T-helper 17 cell (primary cell): Measurements from ENCODE around the gene RMI1. TPM values are rescaled to one million over a fixed set of nuclear protein-coding genes. Genes with fewer than 3 reads are reported as not detected.
"Not testable (repeated sequence)": the region's sequence is repeated elsewhere in the genome, so short reads cannot be mapped to it uniquely, and the experiment has no call there.

ENCODE experiments used
- ATAC-seq: fragments of 150-1000 bp; cut with Tn5 transposase; 2 replicates; pipeline ENCODE4 v1.10.0; 2021; ENCODE audit warnings: mild to moderate bottlenecking, moderate library complexity
- DNase-seq, 3 donors: peaks; one replicate each; pipeline versions ENCODE4 v3.0.0 to v3.0.0-alpha.2; 2020 to 2021
- H3K9me3 ChIP-seq: one replicate; pipeline ENCODE4 v1.7.0; 2013; ENCODE audit warnings: low read length, mild to moderate bottlenecking; ENCODE audit not compliant: control insufficient read depth, poor library complexity, severe bottlenecking
- H3K27ac Mint-ChIP-seq: one replicate; pipeline ENCODE4 v1.8.0; 2022; ENCODE audit warnings: mild to moderate bottlenecking, moderate library complexity, mixed read lengths
- H3K27me3 Mint-ChIP-seq: one replicate; pipeline ENCODE4 v1.8.0; 2022; ENCODE audit warnings: mixed read lengths
- H3K36me3 Mint-ChIP-seq: one replicate; pipeline ENCODE4 v1.8.0; 2022; ENCODE audit warnings: low read depth, mixed read lengths
- H3K4me1 Mint-ChIP-seq: one replicate; pipeline ENCODE4 v1.8.0; 2022; ENCODE audit warnings: mild to moderate bottlenecking, mixed read lengths
- H3K4me3 Mint-ChIP-seq: one replicate; pipeline ENCODE4 v1.8.0; 2022; ENCODE audit warnings: mild to moderate bottlenecking, moderate library complexity, mixed read lengths
- total RNA-seq, 4 donors: library from RNA in 2 of 4; stranded (reverse) in 2 of 4; gene quantifications; one replicate each; pipeline ENCODE4 v1.2.3 and lab custom pipeline; 2022 to 2026

The RMI1 gene
- total RNA-seq, 2 donors from 2014 or later: 0.89 to 2.7 TPM

DNA sequence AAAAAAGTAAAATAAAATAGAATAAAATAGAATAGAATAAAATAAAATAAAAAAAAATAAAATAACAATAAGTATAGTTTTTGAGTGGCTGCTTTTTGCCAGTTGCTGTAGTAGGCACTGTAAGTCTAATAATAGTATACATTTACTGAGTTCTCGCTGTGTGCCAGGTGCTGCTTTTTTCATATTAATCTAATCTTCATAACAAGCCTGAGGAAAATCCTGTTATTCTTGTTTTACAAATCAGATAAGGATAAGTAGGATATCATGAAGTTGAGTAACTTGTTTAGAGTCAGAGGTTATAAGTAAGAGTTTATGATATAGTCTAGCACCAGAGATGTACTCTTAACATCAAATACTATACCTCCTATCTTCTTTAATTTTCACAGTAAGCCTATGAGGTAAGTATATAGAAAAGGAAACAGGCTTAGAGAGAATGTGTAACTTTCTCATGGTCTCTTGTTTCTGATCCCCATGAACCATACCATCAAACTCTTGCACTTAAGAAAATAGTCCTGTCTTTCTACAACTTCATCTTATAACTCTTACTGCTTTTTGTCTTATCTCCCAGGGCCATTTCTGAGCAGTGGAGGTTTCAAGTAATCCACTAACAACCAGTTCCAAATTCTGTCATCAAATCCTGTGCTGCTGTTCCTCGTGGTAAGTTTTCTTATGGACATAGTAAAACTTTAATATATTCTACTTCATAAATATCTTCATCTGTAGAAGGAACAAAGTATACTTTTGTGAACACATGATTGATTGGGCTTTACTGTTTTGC lies 18.7 kb downstream of the RMI1 start:
- Mint-ChIP-seq H3K4me1 (peaks cover 5% of the 10 kb centered on the region), H3K27me3 (no peaks in the 10 kb centered on the region), H3K27ac (no peak overlapping the region), H3K4me3 (no peak overlapping the region), H3K36me3 (no peaks in the 10 kb centered on the region)
- H3K9me3 ChIP-seq: no peaks in the 10 kb centered on the region
- ATAC-seq (no peak), DNase-seq (no peak)

DNA sequence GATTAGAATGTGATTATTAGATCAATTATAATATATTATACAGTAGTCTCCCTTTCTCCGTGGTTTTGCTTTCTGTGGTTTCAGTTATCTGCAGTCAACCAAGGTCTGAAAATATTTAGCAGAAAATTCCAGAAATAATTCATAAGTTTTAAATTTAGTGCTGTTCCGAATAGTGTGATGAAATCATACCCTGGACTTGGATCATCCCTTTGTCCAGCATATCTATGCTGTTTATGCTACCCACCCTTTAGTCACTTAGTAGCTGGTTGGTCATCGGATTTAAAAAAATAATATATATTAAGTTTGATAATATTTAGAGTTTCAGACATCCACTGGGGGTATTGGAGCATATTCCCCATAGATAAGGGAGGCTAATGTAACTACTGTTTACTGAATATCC lies 19.6 kb downstream of the RMI1 start:
- Mint-ChIP-seq H3K27ac (no peak overlapping the region), H3K27me3 (no peaks in the 10 kb centered on the region), H3K4me1 (peaks cover 5% of the 10 kb centered on the region), H3K4me3 (no peak overlapping the region), H3K36me3 (no peaks in the 10 kb centered on the region)
- ATAC-seq (no peak), DNase-seq (no peak)
- H3K9me3 ChIP-seq: no peaks in the 10 kb centered on the region

DNA sequence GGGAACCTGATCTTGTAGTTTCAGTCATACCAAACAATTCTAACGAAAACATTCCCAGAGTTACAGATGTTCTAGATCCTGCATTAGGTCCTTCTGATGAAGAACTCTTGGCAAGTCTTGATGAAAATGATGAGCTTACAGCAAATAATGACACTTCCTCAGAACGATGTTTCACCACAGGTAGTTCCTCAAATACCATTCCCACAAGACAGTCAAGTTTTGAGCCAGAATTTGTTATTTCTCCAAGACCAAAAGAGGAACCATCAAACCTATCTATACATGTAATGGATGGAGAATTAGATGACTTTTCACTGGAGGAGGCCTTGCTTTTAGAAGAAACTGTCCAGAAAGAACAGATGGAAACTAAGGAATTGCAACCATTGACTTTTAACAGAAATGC lies 21.0 kb downstream of the RMI1 start:
- DNase-seq (no peak), ATAC-seq (no peak)
- Mint-ChIP-seq H3K27ac (no peak overlapping the region), H3K36me3 (no peaks in the 10 kb centered on the region), H3K4me3 (no peak overlapping the region), H3K27me3 (no peaks in the 10 kb centered on the region), H3K4me1 (peaks cover 5% of the 10 kb centered on the region)
- no peaks in the 10 kb centered on the region for H3K9me3 ChIP-seq

DNA sequence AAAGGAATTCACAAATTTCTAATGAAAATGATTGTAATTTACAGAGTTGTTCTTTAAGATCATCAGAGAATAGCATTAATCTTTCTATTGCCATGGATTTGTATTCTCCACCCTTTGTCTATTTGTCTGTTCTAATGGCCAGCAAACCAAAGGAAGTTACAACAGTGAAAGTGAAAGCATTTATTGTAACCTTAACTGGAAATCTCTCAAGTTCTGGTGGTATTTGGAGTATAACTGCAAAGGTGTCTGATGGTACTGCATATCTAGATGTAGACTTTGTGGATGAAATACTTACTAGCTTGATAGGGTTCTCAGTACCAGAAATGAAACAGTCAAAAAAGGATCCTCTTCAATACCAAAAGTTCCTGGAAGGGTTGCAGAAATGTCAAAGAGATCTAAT lies 21.7 kb downstream of the RMI1 start:
- H3K9me3 ChIP-seq: no peaks in the 10 kb centered on the region
- no peak overlapping the region for H3K27ac Mint-ChIP-seq
- H3K4me3 Mint-ChIP-seq: no peak overlapping the region
- H3K4me1 Mint-ChIP-seq: peaks cover 5% of the 10 kb centered on the region
- ATAC-seq: no peak
- no peaks in the 10 kb centered on the region for H3K27me3 Mint-ChIP-seq
- no peaks in the 10 kb centered on the region for H3K36me3 Mint-ChIP-seq
- no peak for DNase-seq

DNA sequence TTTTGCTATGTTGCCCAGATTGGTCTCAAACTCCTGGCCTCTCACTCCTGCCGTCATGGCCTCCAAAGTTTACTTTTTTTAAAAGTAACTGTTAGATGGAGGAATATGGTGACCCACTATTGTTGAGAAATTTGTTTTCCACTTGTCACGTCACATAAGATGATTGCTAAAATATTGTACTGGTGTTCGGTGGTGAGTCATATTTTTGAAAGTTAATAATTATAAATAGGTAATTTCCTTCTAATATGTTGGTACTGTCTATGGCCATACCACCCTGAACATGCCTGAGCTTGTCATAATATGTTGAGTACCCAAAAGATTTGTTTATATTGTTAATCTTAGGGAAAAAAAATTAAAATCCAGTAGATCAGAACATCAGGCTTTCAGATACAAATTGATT lies 22.6 kb downstream of the RMI1 start:
- H3K4me3 Mint-ChIP-seq: no peak overlapping the region
- ATAC-seq: no peak
- H3K36me3 Mint-ChIP-seq: no peaks in the 10 kb centered on the region
- no peak for DNase-seq
- no peaks in the 10 kb centered on the region for H3K9me3 ChIP-seq
- H3K27ac Mint-ChIP-seq: no peak overlapping the region
- H3K27me3 Mint-ChIP-seq: no peaks in the 10 kb centered on the region
- H3K4me1 Mint-ChIP-seq: peaks cover 5% of the 10 kb centered on the region

DNA sequence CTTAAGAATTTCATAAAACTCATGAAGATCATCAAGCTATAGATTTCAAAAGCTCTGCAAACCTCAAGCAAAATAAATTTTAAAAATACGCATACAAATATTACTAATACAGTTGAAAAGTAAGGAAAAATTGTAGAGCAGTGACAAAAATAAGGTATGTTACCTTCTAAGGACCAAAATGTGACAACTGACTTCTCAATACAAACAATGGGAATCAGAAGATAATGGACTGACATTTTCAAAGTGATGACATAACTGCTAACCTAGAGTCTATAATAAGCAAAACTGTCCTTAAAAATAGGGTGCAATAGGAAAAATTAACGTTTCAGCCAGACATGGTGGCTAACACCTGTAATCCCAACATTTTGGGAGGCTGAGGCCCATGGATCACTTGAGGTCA lies 27.1 kb downstream of the RMI1 start:
- DNase-seq (no peak), ATAC-seq (no peak)
- no peaks in the 10 kb centered on the region for H3K27me3 Mint-ChIP-seq
- H3K4me3 Mint-ChIP-seq: no peak overlapping the region
- H3K36me3 Mint-ChIP-seq: no peaks in the 10 kb centered on the region
- H3K4me1 Mint-ChIP-seq: no peaks in the 10 kb centered on the region
- H3K9me3 ChIP-seq: no peaks in the 10 kb centered on the region
- no peak overlapping the region for H3K27ac Mint-ChIP-seq

DNA sequence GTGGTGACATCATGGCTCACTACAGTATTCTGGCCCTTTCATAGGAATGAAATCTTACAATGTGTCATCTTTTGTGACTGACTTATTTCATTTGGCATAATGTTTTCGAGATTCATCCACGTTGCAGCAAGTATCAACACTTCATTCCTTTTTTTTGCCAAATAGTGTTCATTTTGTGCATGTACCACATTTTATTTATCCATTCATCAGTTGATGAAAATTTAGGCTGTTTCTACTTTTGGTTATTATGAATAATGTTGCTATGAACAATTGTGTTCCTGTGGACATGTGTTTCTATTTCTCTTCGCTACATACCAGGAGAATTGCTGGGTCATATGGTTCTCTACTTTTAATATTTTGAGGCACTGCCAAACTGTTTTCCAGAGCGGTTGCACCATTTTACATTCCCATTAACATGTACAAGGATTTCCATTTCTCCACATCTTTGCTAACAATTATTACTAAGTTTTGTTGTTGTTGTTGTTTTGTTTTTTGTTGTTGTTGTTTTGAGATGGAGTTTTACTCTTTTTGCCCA lies 43.5 kb downstream of the RMI1 start:
- ATAC-seq (no peak), DNase-seq (no peak)
- H3K9me3 ChIP-seq: no peaks in the 10 kb centered on the region
- no peaks in the 10 kb centered on the region for H3K36me3 Mint-ChIP-seq
- no peaks in the 10 kb centered on the region for H3K4me1 Mint-ChIP-seq
- no peak overlapping the region for H3K4me3 Mint-ChIP-seq
- peaks cover 6% of the 10 kb centered on the region for H3K27me3 Mint-ChIP-seq
- H3K27ac Mint-ChIP-seq: no peak overlapping the region

DNA sequence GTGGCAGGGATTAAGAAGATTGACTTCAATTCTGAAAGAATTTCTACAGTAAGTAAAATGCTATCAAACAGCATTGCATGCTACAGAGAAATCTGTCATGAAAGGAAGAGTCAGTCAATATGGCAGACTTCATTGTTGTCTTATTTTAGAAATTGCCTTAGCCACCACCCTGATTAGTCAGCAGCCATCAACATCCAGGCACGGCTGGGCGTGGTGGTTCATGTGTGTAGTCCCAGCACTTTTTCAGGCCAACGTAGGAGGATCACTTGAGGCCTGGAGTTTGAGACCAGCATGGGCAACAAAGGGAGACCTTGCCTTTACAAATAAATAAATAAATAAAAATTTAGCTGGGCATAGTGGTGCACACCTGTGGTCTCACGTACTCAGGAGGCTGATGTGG lies 46.6 kb downstream of the RMI1 start:
- no peaks in the 10 kb centered on the region for H3K36me3 Mint-ChIP-seq
- peaks cover 6% of the 10 kb centered on the region for H3K27me3 Mint-ChIP-seq
- DNase-seq: no peak
- no peak overlapping the region for H3K27ac Mint-ChIP-seq
- H3K4me3 Mint-ChIP-seq: no peak overlapping the region
- no peak for ATAC-seq
- H3K9me3 ChIP-seq: no peaks in the 10 kb centered on the region
- H3K4me1 Mint-ChIP-seq: no peaks in the 10 kb centered on the region

DNA sequence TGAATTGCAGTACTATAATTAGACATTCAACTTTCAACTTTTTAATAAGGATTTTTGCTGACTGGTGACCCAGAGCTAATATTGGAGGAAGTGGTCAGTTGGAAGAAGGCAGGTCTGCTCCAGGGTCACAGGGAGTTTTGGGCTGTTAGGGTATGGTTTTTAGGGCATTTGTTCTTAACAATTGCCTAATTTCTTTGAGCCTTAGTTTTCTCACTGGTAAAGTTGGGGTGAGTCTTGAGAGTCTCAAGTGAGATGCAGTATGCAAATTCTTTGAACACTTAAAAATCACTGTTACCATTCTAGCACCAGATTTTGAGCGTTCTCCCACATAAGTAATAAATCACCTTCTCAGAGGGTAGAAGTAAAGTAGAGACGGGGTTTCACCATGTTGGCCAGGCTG lies 50.9 kb downstream of the RMI1 start:
- H3K27me3 Mint-ChIP-seq: peaks cover 3% of the 10 kb centered on the region
- DNase-seq (no peak), ATAC-seq (no peak)
- no peaks in the 10 kb centered on the region for H3K36me3 Mint-ChIP-seq
- H3K4me1 Mint-ChIP-seq: no peaks in the 10 kb centered on the region
- no peak overlapping the region for H3K27ac Mint-ChIP-seq
- no peak overlapping the region for H3K4me3 Mint-ChIP-seq
- no peaks in the 10 kb centered on the region for H3K9me3 ChIP-seq

DNA sequence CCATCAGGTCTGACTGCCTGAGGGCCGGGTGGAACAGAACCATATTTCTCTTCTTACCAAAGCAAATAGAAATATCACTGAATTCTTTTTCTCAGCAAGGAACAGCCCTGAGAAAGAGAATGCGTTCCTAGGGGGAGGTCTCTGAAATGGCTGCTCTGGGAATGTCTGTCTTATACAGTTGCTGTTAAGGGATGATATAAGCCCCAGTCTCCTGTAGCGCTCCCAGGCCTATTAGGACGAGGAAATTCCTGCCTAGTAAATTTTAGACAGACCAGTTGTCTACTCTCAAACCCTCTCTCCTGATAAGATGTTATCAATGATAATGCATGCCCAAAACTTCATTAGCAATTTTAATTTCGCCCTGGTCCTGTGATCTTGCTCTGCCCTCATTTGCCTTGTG lies 61.3 kb downstream of the RMI1 start:
- not testable (repeated sequence) for H3K36me3 Mint-ChIP-seq, H3K4me3 Mint-ChIP-seq, H3K27me3 Mint-ChIP-seq, DNase-seq, H3K4me1 Mint-ChIP-seq, ATAC-seq, H3K27ac Mint-ChIP-seq, H3K9me3 ChIP-seq

DNA sequence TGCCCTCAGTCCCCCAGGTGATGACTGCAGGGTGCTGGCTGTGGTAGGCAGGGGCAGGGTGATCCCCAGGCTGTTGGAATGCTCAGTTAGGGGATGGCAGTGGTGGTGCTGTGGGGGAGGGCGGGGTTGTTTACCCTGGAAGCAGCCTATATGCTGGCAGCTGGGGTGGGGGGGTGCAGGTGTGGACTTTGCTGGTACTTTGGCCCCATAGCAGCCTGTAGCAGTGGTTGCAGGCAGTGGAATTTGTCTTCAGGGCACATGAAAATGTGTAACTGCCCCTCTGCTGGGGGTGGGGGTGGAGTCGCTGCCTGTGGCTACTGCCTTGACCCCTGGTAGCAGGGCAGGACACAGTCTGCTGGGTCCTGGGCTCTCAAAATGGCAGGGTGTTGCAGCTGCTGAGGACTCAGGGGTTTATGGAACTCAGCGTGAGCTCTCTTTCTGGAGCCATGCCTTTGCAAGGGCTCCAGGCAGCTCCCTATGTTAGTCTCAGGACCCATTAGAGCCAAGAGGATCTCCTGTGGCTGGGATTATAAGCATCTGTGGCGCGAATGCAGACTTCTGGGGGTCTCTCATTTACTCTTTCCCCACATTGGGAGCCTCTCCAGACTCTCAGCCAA lies 65.0 kb downstream of the RMI1 start:
- H3K4me1 Mint-ChIP-seq: no peaks in the 10 kb centered on the region
- no peaks in the 10 kb centered on the region for H3K9me3 ChIP-seq
- ATAC-seq (no peak), DNase-seq (no peak)
- H3K36me3 Mint-ChIP-seq: no peaks in the 10 kb centered on the region
- H3K27me3 Mint-ChIP-seq: peaks cover 13% of the 10 kb centered on the region
- H3K27ac Mint-ChIP-seq: no peak overlapping the region
- no peak overlapping the region for H3K4me3 Mint-ChIP-seq
